IMR-90 (cell line): ENCODE results near the gene MIOX. TPM values are rescaled to one million over a fixed set of nuclear protein-coding genes. Genes with fewer than 3 reads are reported as not detected.

ENCODE experiments used
- ATAC-seq: fragments of 200-7000 bp; cut with Tn5 transposase; 2 replicates; pipeline ENCODE4 v1.9.1; 2020; ENCODE audit warnings: low read depth, mild to moderate bottlenecking, moderate library complexity
- BruUV-seq: library from RNA; stranded (reverse); fragments of 400-500 nt; replicated peaks from 2 replicates; lab custom pipeline; 2021; lab: Mats Ljungman, UMichigan
- CTCF ChIA-PET: fragments of 300-600 bp; formaldehyde crosslinking; extraction: SDS; loops from one replicate; lab custom pipeline; 2021; ENCODE audit warnings: antibody characterized with exemption; lab: Yijun Ruan, JAX
- POLR2A ChIA-PET: fragments of 300-600 bp; sonication (Branson Sonifier 250); formaldehyde crosslinking; loops from one replicate; lab custom pipeline; 2022; ENCODE audit warnings: antibody characterized with exemption; ENCODE audit not compliant: unreplicated experiment; lab: Charles Lee
- DNase-seq: peaks from one replicate; pipeline ENCODE4 v3.0.0; 2013
- H2AFZ ChIP-seq: replicated peaks from 2 replicates; pipeline ENCODE3; 2013; ENCODE audit warnings: low read length, mild to moderate bottlenecking; ENCODE audit not compliant: poor library complexity
- H2AK5ac ChIP-seq: 2 replicates; pipeline ENCODE4 v1.6.1; 2013; ENCODE audit warnings: low read depth, low read length, inconsistent platforms
- H2AK9ac ChIP-seq: replicated peaks from 2 replicates; pipeline ENCODE3; 2013; ENCODE audit warnings: mild to moderate bottlenecking, low read depth, low read length, moderate library complexity; ENCODE audit not compliant: poor library complexity
- H2BK120ac ChIP-seq: 2 replicates; pipeline ENCODE4 v1.6.1; 2013; ENCODE audit warnings: low read depth, low read length, inconsistent platforms
- H2BK15ac ChIP-seq: 3 replicates; pipeline ENCODE4 v1.6.1; 2013; ENCODE audit warnings: low read depth, low read length, inconsistent platforms
- H2BK20ac ChIP-seq: 2 replicates; pipeline ENCODE4 v1.6.1; 2013; ENCODE audit warnings: low read depth, mild to moderate bottlenecking, inconsistent platforms, low read length, moderate library complexity
- H2BK5ac ChIP-seq: 2 replicates; pipeline ENCODE4 v1.6.1; 2013; ENCODE audit warnings: mild to moderate bottlenecking, low read depth, low read length, inconsistent platforms; ENCODE audit not compliant: poor library complexity, severe bottlenecking
- H3K14ac ChIP-seq: replicated peaks from 2 replicates; pipeline ENCODE4 v1.6.1; 2013; ENCODE audit warnings: low read depth, low read length, inconsistent platforms
- H3K18ac ChIP-seq: 2 replicates; pipeline ENCODE4 v1.6.1; 2013; ENCODE audit warnings: low read depth, low read length, control low read depth
- H3K23ac ChIP-seq: 2 replicates; pipeline ENCODE4 v1.6.1; 2013; ENCODE audit warnings: low read depth, low read length, inconsistent platforms
- H3K27ac ChIP-seq: 2 replicates; pipeline ENCODE4 v1.5.1; 2013; ENCODE audit warnings: mild to moderate bottlenecking, control low read depth, low read length; ENCODE audit not compliant: insufficient read depth
- H3K27me3 ChIP-seq: 2 replicates; pipeline ENCODE4 v1.6.1; 2013; ENCODE audit warnings: low read length; ENCODE audit not compliant: control insufficient read depth, insufficient read depth
- H3K36me3 ChIP-seq: 2 replicates; pipeline ENCODE4 v1.6.1; 2013; ENCODE audit warnings: low read length, mixed read lengths; ENCODE audit not compliant: control insufficient read depth, insufficient read depth
- H3K4ac ChIP-seq: 2 replicates; pipeline ENCODE4 v1.6.1; 2013; ENCODE audit warnings: low read depth, low read length, inconsistent platforms
- H3K4me1 ChIP-seq: 2 replicates; pipeline ENCODE4 v1.6.1; 2013; ENCODE audit warnings: low read length, mixed read lengths; ENCODE audit not compliant: control insufficient read depth, insufficient read depth
- H3K4me2 ChIP-seq: 2 replicates; pipeline ENCODE4 v1.6.1; 2013; ENCODE audit warnings: low read depth, mild to moderate bottlenecking, control low read depth, low read length, moderate library complexity
- H3K4me3 ChIP-seq: 2 replicates; pipeline ENCODE4 v1.5.1; 2013; ENCODE audit warnings: low read depth, mild to moderate bottlenecking, control low read depth, low read length, moderate library complexity; ENCODE audit not compliant: insufficient read depth
- H3K56ac ChIP-seq: 2 replicates; pipeline ENCODE4 v1.6.1; 2013; ENCODE audit warnings: low read length, inconsistent platforms; ENCODE audit not compliant: insufficient read depth; ENCODE audit errors: extremely low read depth
- H3K79me1 ChIP-seq, 2 experiments: 2 replicates each; pipeline ENCODE4 v1.6.1; 2013; ENCODE audit warnings: low read length in 2 of 2, inconsistent platforms in 1 of 2, low read depth in 1 of 2
- H3K9ac ChIP-seq: 2 replicates; pipeline ENCODE4 v1.6.1; 2013; ENCODE audit warnings: low read depth, low read length, control low read depth
- H3K9me1 ChIP-seq: 2 replicates; pipeline ENCODE4 v1.6.1; 2013; ENCODE audit warnings: low read length, inconsistent platforms; ENCODE audit not compliant: insufficient read depth
- H3K9me3 ChIP-seq: 2 replicates; pipeline ENCODE4 v1.6.1; 2013; ENCODE audit warnings: low read length; ENCODE audit not compliant: control insufficient read depth, insufficient read depth
- H4K20me1 ChIP-seq: 2 replicates; pipeline ENCODE4 v1.6.1; 2013; ENCODE audit warnings: low read length, inconsistent platforms; ENCODE audit not compliant: insufficient read depth
- H4K5ac ChIP-seq: 2 replicates; pipeline ENCODE4 v1.6.1; 2013; ENCODE audit warnings: mild to moderate bottlenecking, low read depth, low read length, control low read depth
- H4K8ac ChIP-seq, 2 experiments: 2 replicates each; pipeline ENCODE4 v1.6.1; 2013; ENCODE audit warnings: low read depth in 2 of 2, low read length in 2 of 2, control low read depth in 1 of 2, inconsistent platforms in 1 of 2
- H4K91ac ChIP-seq: 2 replicates; pipeline ENCODE4 v1.6.1; 2013; ENCODE audit warnings: low read depth, low read length, inconsistent platforms; ENCODE audit not compliant: insufficient read depth
- BHLHE40 ChIP-seq: fragments of 150-350 bp; IDR thresholded peaks from 2 replicates; pipeline ENCODE4 v1.6.1; 2016; ENCODE audit warnings: mild to moderate bottlenecking, low read depth, low read length
- CHD1 ChIP-seq: IDR thresholded peaks from 2 replicates; pipeline ENCODE4 v1.6.1; 2012; ENCODE audit warnings: low read depth, low read length, improper control_type of control experiment
- MAFK ChIP-seq: IDR thresholded peaks from 2 replicates; pipeline ENCODE4 v1.6.1; 2012; ENCODE audit warnings: low read depth, low read length, improper control_type of control experiment
- MXI1 ChIP-seq: IDR thresholded peaks from 2 replicates; pipeline ENCODE4 v1.6.1; 2012; ENCODE audit warnings: low read depth, mild to moderate bottlenecking, low read length, moderate library complexity, borderline replicate concordance
- NFE2L2 ChIP-seq: fragments of 150-350 bp; IDR thresholded peaks from 2 replicates; pipeline ENCODE4 v1.6.1; 2016; ENCODE audit warnings: low read depth, mild to moderate bottlenecking, low read length
- POLR2A ChIP-seq: IDR thresholded peaks from 2 replicates; pipeline ENCODE4 v1.6.1; 2012; ENCODE audit warnings: mild to moderate bottlenecking, low read depth, low read length
- RAD21 ChIP-seq: IDR thresholded peaks from 2 replicates; pipeline ENCODE4 v1.6.1; 2012; ENCODE audit warnings: low read length, improper control_type of control experiment
- RFX5 ChIP-seq: IDR thresholded peaks from 2 replicates; pipeline ENCODE4 v1.8.0; 2012; ENCODE audit warnings: low read depth, mild to moderate bottlenecking, low read length, moderate library complexity
- SMC3 ChIP-seq: fragments of 150-350 bp; IDR thresholded peaks from 2 replicates; pipeline ENCODE4 v1.6.1; 2016; ENCODE audit warnings: low read depth, mild to moderate bottlenecking, antibody characterized with exemption, low read length, moderate library complexity
- USF2 ChIP-seq: fragments of 150-350 bp; IDR thresholded peaks from 2 replicates; pipeline ENCODE4 v1.6.1; 2017; ENCODE audit warnings: mild to moderate bottlenecking, antibody characterized with exemption, low read length, low read depth
- WGBS, 2 experiments: methylation state at CpG; one replicate each; pipeline versions ENCODE4 v1.1.5 to v1.1.7; 2013; ENCODE audit warnings: missing lambda C conversion rate in 2 of 2; ENCODE audit not compliant: insufficient read length in 1 of 2; ENCODE audit errors: extremely low coverage in 2 of 2; 5-methylcytosine and 5-hydroxymethylcytosine counted together
- dilution Hi-C: fragments of 300-500 bp; cut with HindIII; formaldehyde crosslinking; loops from one replicate; pipeline ENCODE4 v1.14.3; 2018; ENCODE audit warnings: low sequenced_read_pairs; ENCODE audit not compliant: unreplicated experiment
- in situ Hi-C: fragments of 300-500 bp; cut with MboI; formaldehyde crosslinking; loops from 3 replicates; pipeline ENCODE4 v1.14.3; 2019; ENCODE audit warnings: low sequenced_read_pairs, inconsistent platforms, mixed read lengths
- intact Hi-C: fragments of 100-400 bp; cut with micrococcal nuclease; formaldehyde crosslinking; loops from 2 replicates; pipeline ENCODE4 v1.10.0; 2022
- polyA plus RNA-seq, 3 experiments: library from polyadenylated mRNA; depleted of rRNA; stranded (reverse); fragments of >200 nt; gene quantifications; 2 replicates each; pipeline ENCODE4 v1.2.3, GENCODE V29; 2012; ENCODE audit warnings: low replicate concordance in 1 of 3
- total RNA-seq: library from RNA; depleted of rRNA; stranded (reverse); fragments of >200 nt; gene quantifications from 2 replicates; pipeline ENCODE4 v1.2.3, GENCODE V29; 2012

The MIOX gene
- total and polyA plus RNA-seq, 2 of the 4 experiments (the other 2 are of a cell fraction): not detected

GRCh38 chr22:50437511-50438304 is 49.0 kb upstream of the MIOX start:
- Histone ChIP-seq H3K4me3 (no peak overlapping the region), H3K9ac (no peak overlapping the region), H3K27ac (no peak overlapping the region), H3K4ac (no peak overlapping the region), H4K91ac (no peak overlapping the region), H2AK5ac (no peak overlapping the region), H2AFZ (no peak overlapping the region), H2BK120ac (no peak overlapping the region), H3K14ac (no peak overlapping the region), H3K36me3 (peaks cover 72% of the 10 kb centered on the region), H3K18ac (no peak overlapping the region), H3K56ac (no peak overlapping the region), H2BK5ac (no peak overlapping the region), H4K20me1 (no peaks in the 10 kb centered on the region; the same call in 1 of the 2 replicates), H3K79me1 (no peaks in the 10 kb centered on the region), H3K9me1 (no peaks in the 10 kb centered on the region), H2BK15ac (no peak overlapping the region), H3K4me1 (no peaks in the 10 kb centered on the region), H3K9me3 (no peaks in the 10 kb centered on the region), H4K5ac (no peak overlapping the region), H4K8ac (no peak overlapping the region), H2BK20ac (no peak overlapping the region), H2AK9ac (no peak overlapping the region), H3K27me3 (no peaks in the 10 kb centered on the region), H3K4me2 (no peak overlapping the region), H3K23ac (no peak overlapping the region)
- ChIA-PET POLR2A (no interaction called here), CTCF (no interaction called here)
- 88% methylated on average over 23 of the region's 36 CpGs; no CpG with 5 or more reads in 1 of the 2 experiments for WGBS, 2 experiments
- intact Hi-C loops: no loop called here
- in situ Hi-C loops: no loop called here
- no peak for ATAC-seq
- TF ChIP-seq USF2 (no peak), BHLHE40 (no peak), RFX5 (no peak), MAFK (no peak), CHD1 (no peak), RAD21 (no peak), MXI1 (no peak), SMC3 (no peak), NFE2L2 (no peak), POLR2A (no peak)
- no TSS peak for BruUV-seq
- DNase-seq: no peak
- dilution Hi-C loops: no loop called here
